ENCODE results near the gene TPGS1.

TPGS1 gene

GRCh38 chr19:459724-460511 lies 47.4 kb upstream of the TPGS1 start:
- TF ChIP-seq EZH2phosphoT487 (IDR thresholded peaks at IDR 0.05; ENCODE audit: borderline replicate concordance, low read length) (no peak), CTCF (IDR thresholded peaks at IDR 0.05; ENCODE audit: low read depth, low read length, poor library complexity, severe bottlenecking) (no peak)
- Histone ChIP-seq H3K36me3 (ENCODE audit: control insufficient read depth, low read length) (no peaks in the 10 kb centered on the region), H3K4me3 (ENCODE audit: low read length) (no peak overlapping the region), H3K79me2 (ENCODE audit: control insufficient read depth, low read length) (no peaks in the 10 kb centered on the region), H3K4me2 (ENCODE audit: low read length) (no peak overlapping the region), H3K9me3 (ENCODE audit: control insufficient read depth, insufficient read depth, low read length) (peaks cover 31% of the 10 kb centered on the region; the same call in 1 of the 2 replicates), H3F3A (ENCODE audit: control insufficient read depth, insufficient read depth) (no peaks in the 10 kb centered on the region), H3K9me2 (replicated peaks; ENCODE audit: control insufficient read depth, low read length) (no peaks in the 10 kb centered on the region), H4K20me1 (ENCODE audit: control insufficient read depth, insufficient read depth, low read depth, low read length) (no peaks in the 10 kb centered on the region), H3K27me3 (ENCODE audit: control insufficient read depth, low read length) (no peaks in the 10 kb centered on the region), H3K27ac (ENCODE audit: low read depth, low read length) (no peak overlapping the region), H3K4me1 (ENCODE audit: control insufficient read depth, low read length) (no peaks in the 10 kb centered on the region)

- H3K79me2 ChIP-seq (ENCODE audit: control insufficient read depth, low read length) = no peaks in the 10 kb centered on the region
- no peaks in the 10 kb centered on the region for H3K27me3 ChIP-seq (ENCODE audit: control insufficient read depth, low read length)
- H3K4me1 ChIP-seq (ENCODE audit: control insufficient read depth, low read length) = no peaks in the 10 kb centered on the region
- H3K36me3 ChIP-seq (ENCODE audit: control insufficient read depth, low read length) = no peaks in the 10 kb centered on the region
- no peak within 1 kb of the TSS for H3K4me3 ChIP-seq (ENCODE audit: low read length)
- peaks cover 25% of the 10 kb centered on the region; the same call in 1 of the 2 replicates for H3K9me3 ChIP-seq (ENCODE audit: control insufficient read depth, insufficient read depth, low read length)
- no peaks in the 10 kb centered on the region for H3K9me2 ChIP-seq (replicated peaks; ENCODE audit: control insufficient read depth, low read length)
- TF ChIP-seq CTCF (IDR thresholded peaks at IDR 0.05; ENCODE audit: low read depth, low read length, poor library complexity, severe bottlenecking) (no peak), EZH2phosphoT487 (IDR thresholded peaks at IDR 0.05; ENCODE audit: borderline replicate concordance, low read length) (no peak)
- H3K27ac ChIP-seq (ENCODE audit: low read depth, low read length) = no peak within 1 kb of the TSS
- no peaks in the 10 kb centered on the region for H4K20me1 ChIP-seq (ENCODE audit: control insufficient read depth, insufficient read depth, low read depth, low read length)
- no peaks in the 10 kb centered on the region for H3F3A ChIP-seq (ENCODE audit: control insufficient read depth, insufficient read depth)
- H3K4me2 ChIP-seq (ENCODE audit: low read length) = no peak within 1 kb of the TSS
Observed at GRCh38 chr19:460877-461720, 46.2 kb upstream of the TPGS1 start, which contains the start of gene SHC2. SHC2 (minus strand) TSS chr19:461033; CDS start chr19:460996, 37 bp downstream.

GRCh38 chr19:461721-462551 lies 45.4 kb upstream of the TPGS1 start:
- H3K9me3 ChIP-seq (ENCODE audit: control insufficient read depth, insufficient read depth, low read length) = peaks cover 20% of the 10 kb centered on the region; the same call in 1 of the 2 replicates
- H3K4me3 ChIP-seq (ENCODE audit: low read length) = no peak overlapping the region
- H3K27me3 ChIP-seq (ENCODE audit: control insufficient read depth, low read length) = no peaks in the 10 kb centered on the region
- no peaks in the 10 kb centered on the region for H3K9me2 ChIP-seq (replicated peaks; ENCODE audit: control insufficient read depth, low read length)
- H3K79me2 ChIP-seq (ENCODE audit: control insufficient read depth, low read length) = no peaks in the 10 kb centered on the region
- TF ChIP-seq EZH2phosphoT487 (IDR thresholded peaks at IDR 0.05; ENCODE audit: borderline replicate concordance, low read length) = no peak
- TF ChIP-seq CTCF (IDR thresholded peaks at IDR 0.05; ENCODE audit: low read depth, low read length, poor library complexity, severe bottlenecking) = no peak
- no peaks in the 10 kb centered on the region for H4K20me1 ChIP-seq (ENCODE audit: control insufficient read depth, insufficient read depth, low read depth, low read length)
- no peaks in the 10 kb centered on the region for H3F3A ChIP-seq (ENCODE audit: control insufficient read depth, insufficient read depth)
- H3K27ac ChIP-seq (ENCODE audit: low read depth, low read length) = no peak overlapping the region
- no peaks in the 10 kb centered on the region for H3K36me3 ChIP-seq (ENCODE audit: control insufficient read depth, low read length)
- H3K4me1 ChIP-seq (ENCODE audit: control insufficient read depth, low read length) = no peaks in the 10 kb centered on the region
- H3K4me2 ChIP-seq (ENCODE audit: low read length) = no peak overlapping the region
